SH-SY5Y (cell line): ENCODE measurements around the gene FANCL.

Source experiments
- GATA2 ChIP-seq: IDR thresholded peaks from 2 replicates; pipeline ENCODE4 v1.6.1; 2011; ENCODE audit warnings: mild to moderate bottlenecking, low read depth, low read length
- GATA3 ChIP-seq: IDR thresholded peaks from 2 replicates; pipeline ENCODE4 v1.6.1; 2011; ENCODE audit warnings: low read depth, mild to moderate bottlenecking, low read length, moderate library complexity

Gene FANCL

DNA sequence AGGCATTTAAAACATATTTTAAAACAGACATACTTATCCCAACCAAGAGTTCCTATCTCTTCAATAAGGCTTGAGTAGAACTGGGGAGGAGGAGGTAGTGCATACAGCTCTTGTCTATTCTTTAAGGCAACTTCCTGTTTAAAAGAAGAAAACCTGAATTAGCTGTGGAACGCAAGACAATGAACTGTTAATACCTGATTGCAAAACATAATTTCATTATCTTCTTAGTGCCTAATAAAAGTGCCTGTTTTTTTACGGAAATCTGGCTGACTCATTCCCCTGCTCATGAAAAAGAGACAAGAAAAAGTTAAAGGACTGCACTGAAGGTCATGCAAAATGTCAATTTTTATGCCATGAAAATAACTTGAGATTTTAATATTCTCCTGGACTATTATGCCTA, 19.2 kb downstream of the FANCL start:
- TF ChIP-seq GATA2 (no peak), GATA3 (no peak)

- TF ChIP-seq GATA3 = no peak
- TF ChIP-seq GATA2 = no peak
These were observed 25.7 kb downstream of the FANCL start for GRCh38 chr2:58215429-58215828.

DNA sequence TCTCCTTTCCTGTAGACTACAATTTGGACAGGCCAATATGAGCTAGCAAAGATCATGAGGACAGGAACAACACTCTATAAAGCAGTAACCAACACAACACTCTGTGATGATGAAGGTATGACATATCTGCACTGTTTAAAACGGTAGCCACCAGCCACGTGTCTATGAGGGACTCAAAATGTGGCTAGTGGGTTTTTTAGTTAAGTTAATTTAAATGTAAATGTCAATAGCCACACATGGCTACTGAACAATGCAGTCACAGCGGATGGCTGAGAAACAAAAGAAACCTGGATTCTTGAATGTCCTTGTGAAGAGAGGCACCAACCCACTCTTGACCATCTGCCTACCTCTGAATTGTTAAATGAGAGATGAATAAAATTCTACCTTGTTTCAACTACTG, 33.9 kb downstream of the FANCL start:
- TF ChIP-seq GATA3 = no peak
- TF ChIP-seq GATA2 = no peak

DNA sequence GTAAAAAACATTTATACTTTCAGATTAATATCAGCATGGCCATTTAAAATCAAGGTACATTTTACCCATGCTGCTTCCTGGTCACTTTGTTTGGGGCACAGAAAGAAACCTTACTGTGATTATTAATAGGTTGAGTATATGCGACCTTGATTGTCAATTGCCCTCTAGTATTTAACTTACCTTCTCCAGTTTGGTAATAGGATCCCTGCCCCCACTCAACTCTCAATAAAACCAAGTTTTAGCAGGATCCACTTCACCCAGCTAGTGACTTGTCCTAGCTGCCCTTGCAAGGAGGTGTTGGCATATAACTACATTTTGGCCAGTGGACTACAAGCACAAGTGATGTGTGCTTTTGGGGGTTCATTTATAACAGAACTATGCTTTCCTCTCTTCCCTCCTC, 34.3 kb downstream of the FANCL start:
- TF ChIP-seq GATA2 (no peak), GATA3 (no peak)

DNA sequence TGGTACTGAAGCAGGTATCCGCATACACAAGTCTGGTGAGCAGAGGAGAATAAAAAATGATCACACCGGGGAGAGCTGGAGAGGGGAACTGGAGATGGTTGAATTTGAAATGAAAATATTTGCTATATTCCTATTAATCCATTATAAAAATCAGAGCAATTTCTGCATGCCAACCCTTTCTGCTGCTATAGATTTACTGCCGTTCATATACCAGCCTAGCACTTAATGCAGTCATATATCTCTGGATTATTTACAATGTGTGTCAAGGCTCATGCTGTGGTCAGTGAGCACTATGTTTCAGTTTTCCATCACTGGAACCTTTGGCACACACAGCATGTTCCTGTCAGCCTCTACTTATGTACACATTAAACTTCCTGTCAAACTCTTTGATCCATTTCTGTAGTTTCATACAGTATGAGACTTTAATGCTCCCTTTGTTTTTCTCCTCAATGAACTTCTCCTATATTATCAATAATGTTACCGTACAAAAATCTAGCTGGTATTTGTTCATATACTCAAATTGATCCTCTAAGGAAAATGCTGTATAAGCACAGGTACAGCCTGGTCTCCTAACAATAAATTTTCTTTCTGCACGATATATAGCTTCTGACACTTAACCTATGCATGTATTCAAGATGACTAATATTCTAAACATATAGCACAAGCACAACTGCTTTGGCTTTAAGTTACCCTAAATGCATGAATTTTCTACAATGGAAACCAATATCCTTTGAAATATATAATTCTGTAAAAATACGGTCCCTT, 36.7 kb downstream of the FANCL start:
- TF ChIP-seq GATA2 (no peak), GATA3 (no peak)

GRCh38 chr2:58203018-58203417, 38.1 kb downstream of the FANCL start:
- TF ChIP-seq GATA3 = no peak
- TF ChIP-seq GATA2 = no peak

- TF ChIP-seq GATA2 (no peak), GATA3 (no peak)
These were observed 38.7 kb downstream of the FANCL start for GRCh38 chr2:58202404-58202803.

DNA sequence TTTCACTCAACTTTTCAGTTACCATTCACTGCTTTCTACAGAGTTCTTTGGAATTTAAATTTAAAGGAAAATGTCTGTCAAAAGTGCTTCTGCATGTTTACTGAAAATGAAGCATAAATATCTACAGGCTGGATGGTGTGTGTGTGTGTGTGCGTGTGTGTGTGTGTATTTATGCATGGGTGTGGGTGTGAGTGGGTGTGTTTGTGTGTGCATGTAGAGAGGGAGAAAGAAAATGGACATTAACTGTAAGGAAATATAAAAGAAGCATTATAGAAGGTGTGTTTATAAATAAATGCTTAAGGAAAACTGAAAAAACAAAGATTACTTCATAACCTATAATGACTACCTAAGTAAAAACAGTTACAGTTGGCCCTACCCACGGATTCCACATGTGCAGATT, 43.2 kb downstream of the FANCL start:
- no peak for TF ChIP-seq GATA2
- no peak for TF ChIP-seq GATA3

DNA sequence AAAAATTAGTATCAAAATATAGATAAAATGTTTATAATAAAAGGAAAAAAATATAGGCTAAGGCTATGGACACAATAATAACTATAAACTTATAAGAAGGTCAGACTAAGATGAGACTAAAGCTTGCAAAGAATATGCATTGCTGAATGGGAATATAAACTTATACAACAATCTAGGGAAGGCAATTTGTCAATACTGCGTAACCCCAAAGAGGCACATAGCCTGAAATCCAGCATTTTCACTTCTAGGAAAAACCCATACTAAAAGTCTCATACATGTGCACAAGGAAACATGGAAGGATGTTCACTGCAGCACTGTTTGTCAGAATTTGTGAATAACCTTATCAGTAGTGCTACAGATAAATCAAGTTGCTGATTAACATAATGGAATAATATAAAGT, 45.5 kb downstream of the FANCL start:
- TF ChIP-seq GATA3 = no peak
- no peak for TF ChIP-seq GATA2

DNA sequence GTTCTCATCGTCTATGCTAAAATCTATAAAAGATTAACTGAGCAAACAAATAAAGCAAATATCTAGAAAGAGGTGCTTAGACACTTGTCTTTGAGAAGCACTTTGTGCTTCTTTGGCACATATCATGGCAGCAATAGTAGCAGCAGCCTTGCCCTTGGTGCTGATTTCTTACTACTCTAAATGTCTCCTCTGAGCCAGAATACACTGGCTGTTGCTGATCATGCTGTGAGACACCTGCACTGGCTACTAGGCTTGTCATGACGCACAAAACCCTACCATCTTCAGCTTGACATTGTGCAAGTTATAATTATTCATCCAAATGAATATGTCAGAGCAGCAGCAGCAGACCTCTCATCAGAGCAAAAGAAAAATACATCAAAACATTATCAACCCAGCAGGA, 46.7 kb downstream of the FANCL start:
- TF ChIP-seq GATA3 (no peak), GATA2 (no peak)

DNA sequence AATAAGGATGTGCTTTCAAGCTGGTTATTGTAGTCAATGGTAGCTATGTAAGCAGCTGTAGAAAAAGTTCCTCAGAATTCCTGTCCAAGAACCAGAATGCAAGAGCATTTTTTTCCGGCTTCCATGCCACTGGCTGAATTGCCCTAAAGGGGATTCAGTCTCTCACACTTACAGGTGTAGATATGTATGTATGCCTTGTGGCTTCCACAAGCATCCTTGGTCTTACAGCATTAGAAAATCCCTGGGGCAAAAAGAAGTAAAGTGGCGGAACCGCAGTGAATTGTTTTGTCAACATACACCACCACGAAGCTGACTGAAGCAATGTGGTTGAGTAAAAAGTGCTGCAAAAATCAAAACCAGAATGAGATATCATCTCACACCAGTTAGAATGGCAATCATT, 54.6 kb downstream of the FANCL start:
- no peak for TF ChIP-seq GATA2
- no peak for TF ChIP-seq GATA3

- TF ChIP-seq GATA3 (no peak), GATA2 (no peak)
These were observed 58.6 kb downstream of the FANCL start for GRCh38 chr2:58182527-58182926.

GRCh38 chr2:58180635-58181034, 60.5 kb downstream of the FANCL start:
- TF ChIP-seq GATA3 (no peak), GATA2 (no peak)

- no peak for TF ChIP-seq GATA3
- no peak for TF ChIP-seq GATA2
These were observed 77.2 kb downstream of the FANCL start for GRCh38 chr2:58163913-58164312.

DNA sequence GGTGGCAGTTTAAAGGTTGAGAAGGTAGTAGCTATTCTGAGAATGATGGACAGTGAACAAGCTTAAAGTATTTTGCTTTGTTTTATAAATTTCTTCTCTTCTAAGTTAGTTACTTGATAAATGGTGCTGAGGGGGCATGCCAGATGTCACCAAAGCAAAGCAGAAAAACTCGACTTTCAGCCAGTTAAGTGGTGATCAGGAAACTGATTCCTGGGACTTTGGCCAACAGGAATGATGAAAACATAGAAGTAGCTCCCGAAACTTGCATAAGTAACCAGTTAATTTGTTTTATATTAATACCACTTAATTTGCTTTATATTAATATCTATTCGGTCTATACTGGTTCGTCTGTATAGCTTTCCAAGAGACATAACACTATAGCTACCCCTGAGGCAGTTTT, 82.6 kb downstream of the FANCL start:
- TF ChIP-seq GATA2 (no peak), GATA3 (no peak)

GRCh38 chr2:58157754-58158153, 83.4 kb downstream of the FANCL start:
- TF ChIP-seq GATA2 = no peak
